ENCODE results near the gene NUDT3.

GRCh38 chr6:34284563-34285447, 107.7 kb downstream of the NUDT3 start:
- TF ChIP-seq USF1 (IDR thresholded peaks at IDR 0.05; ENCODE audit: borderline replicate concordance, low read depth) (no peak), EP300 (IDR thresholded peaks at IDR 0.05; ENCODE audit: borderline replicate concordance in 1 of 2, low read depth in 1 of 2, low read length in 1 of 2) (no peak), CTCF (IDR thresholded peaks at IDR 0.05) (no peak), JUND (IDR thresholded peaks at IDR 0.05) (no peak), TAF1 (IDR thresholded peaks at IDR 0.05; ENCODE audit: borderline replicate concordance, low read depth, low read length) (no peak)
